ENCODE measurements around the gene ACOT11.

DNA sequence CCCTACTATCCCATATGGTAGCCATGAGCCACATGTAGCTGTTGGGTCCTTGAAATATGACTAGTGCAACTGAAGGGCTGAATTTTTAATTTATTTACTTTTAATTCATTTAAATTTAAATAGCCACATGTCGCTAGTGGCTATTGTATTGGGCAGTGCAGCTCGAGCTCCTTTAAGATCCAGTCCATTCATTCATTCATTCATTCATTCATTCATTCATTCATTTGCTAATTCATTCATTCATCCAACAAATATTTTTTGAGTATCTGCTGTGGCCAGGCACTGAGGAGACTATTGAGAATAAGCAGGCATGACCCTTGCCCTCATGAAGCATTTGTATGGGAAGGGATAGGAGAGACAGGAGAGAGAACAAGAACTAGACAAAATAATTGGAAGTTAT lies 29.5 kb upstream of the ACOT11 start:
- TF ChIP-seq, protein P1, sequence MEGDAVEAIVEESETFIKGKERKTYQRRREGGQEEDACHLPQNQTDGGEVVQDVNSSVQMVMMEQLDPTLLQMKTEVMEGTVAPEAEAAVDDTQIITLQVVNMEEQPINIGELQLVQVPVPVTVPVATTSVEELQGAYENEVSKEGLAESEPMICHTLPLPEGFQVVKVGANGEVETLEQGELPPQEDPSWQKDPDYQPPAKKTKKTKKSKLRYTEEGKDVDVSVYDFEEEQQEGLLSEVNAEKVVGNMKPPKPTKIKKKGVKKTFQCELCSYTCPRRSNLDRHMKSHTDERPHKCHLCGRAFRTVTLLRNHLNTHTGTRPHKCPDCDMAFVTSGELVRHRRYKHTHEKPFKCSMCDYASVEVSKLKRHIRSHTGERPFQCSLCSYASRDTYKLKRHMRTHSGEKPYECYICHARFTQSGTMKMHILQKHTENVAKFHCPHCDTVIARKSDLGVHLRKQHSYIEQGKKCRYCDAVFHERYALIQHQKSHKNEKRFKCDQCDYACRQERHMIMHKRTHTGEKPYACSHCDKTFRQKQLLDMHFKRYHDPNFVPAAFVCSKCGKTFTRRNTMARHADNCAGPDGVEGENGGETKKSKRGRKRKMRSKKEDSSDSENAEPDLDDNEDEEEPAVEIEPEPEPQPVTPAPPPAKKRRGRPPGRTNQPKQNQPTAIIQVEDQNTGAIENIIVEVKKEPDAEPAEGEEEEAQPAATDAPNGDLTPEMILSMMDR (IDR thresholded peaks at IDR 0.05; ENCODE audit: low read length) = no peak
- TF ChIP-seq EZH2 (optimal IDR thresholded peaks at IDR 0.05; ENCODE audit: low read depth, low read length) (no peak), EZH2phosphoT487 (IDR thresholded peaks at IDR 0.05; ENCODE audit: low read length) (no peak)

Data from MM.1S (cell line).